Astrocyte (in vitro differentiated cells and primary cell): ENCODE data around the gene FNDC3B.

Experiments used
- EZH2 ChIP-seq: IDR thresholded peaks from 2 replicates; pipeline ENCODE4 v1.6.1; 2012; ENCODE audit warnings: mild to moderate bottlenecking, low read length, inconsistent platforms; ENCODE audit not compliant: insufficient read depth
- TF ChIP-seq, protein P1 (sequence below): IDR thresholded peaks from 2 replicates; pipeline ENCODE4 v1.5.1; 2011; ENCODE audit warnings: low read depth, mild to moderate bottlenecking, inconsistent platforms, low read length, moderate library complexity; ENCODE audit not compliant: insufficient read depth

DNA sequence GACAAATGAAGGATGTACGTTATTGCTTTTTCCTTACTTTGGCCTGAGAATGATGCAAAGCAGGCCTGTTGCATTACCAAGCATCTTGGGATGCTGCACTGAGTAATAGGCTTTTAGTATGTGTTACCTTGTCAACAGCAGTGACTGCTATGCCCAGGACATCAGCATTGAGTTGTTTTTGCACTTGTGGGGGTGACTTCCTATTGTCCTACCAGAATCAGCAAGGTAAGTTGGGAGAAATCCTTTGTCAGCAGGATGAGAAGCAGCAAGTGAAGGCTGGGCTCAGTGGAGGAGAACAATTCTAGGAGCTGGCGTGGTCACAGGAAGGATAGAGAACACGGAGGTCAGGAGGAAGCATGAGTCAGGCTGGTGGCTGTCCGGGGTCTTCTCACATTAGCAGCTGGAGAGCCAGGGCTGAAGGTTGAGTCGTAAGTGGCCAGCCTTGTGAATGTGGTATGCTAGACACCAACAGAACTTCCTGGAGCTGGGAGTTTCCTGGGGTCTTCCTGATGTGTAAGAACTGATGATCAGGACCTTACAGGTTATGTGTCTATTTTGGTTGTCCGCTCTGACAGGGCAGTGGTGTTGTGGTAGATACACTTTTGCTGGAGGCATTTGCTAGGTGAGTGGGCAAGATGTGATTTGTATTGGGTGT, 142.7 kb downstream of the FNDC3B start:
- no peak for TF ChIP-seq EZH2
- TF ChIP-seq, protein P1, sequence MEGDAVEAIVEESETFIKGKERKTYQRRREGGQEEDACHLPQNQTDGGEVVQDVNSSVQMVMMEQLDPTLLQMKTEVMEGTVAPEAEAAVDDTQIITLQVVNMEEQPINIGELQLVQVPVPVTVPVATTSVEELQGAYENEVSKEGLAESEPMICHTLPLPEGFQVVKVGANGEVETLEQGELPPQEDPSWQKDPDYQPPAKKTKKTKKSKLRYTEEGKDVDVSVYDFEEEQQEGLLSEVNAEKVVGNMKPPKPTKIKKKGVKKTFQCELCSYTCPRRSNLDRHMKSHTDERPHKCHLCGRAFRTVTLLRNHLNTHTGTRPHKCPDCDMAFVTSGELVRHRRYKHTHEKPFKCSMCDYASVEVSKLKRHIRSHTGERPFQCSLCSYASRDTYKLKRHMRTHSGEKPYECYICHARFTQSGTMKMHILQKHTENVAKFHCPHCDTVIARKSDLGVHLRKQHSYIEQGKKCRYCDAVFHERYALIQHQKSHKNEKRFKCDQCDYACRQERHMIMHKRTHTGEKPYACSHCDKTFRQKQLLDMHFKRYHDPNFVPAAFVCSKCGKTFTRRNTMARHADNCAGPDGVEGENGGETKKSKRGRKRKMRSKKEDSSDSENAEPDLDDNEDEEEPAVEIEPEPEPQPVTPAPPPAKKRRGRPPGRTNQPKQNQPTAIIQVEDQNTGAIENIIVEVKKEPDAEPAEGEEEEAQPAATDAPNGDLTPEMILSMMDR = no peak
